Stimulated activated memory B cell treated with anti-CD40 and anti-IgM and Interleukin-4, amounts not matched to agents 10 μg/mL and 1 μg/mL and 100 μg/mL, for 72 hours (primary cell): ENCODE results near the gene SCUBE2.
"Not testable (repeated sequence)": the region's sequence is repeated elsewhere in the genome, so short reads cannot be mapped to it uniquely, and the experiment has no call there.

Experiments used
- ATAC-seq: fragments of 150-1000 bp; cut with Tn5 transposase; 2 replicates; pipeline ENCODE4 v1.10.0; 2021
- H3K27ac Mint-ChIP-seq: one replicate; pipeline ENCODE4 v1.8.0; 2022; ENCODE audit warnings: mild to moderate bottlenecking, mixed read lengths
- H3K27me3 Mint-ChIP-seq: one replicate; pipeline ENCODE4 v1.8.0; 2022; ENCODE audit warnings: mixed read lengths
- H3K36me3 Mint-ChIP-seq: one replicate; pipeline ENCODE4 v1.8.0; 2022; ENCODE audit warnings: mixed read lengths
- H3K4me1 Mint-ChIP-seq: one replicate; pipeline ENCODE4 v1.8.0; 2022; ENCODE audit warnings: mixed read lengths
- H3K4me3 Mint-ChIP-seq: one replicate; pipeline ENCODE4 v1.8.0; 2022; ENCODE audit warnings: mild to moderate bottlenecking, moderate library complexity, mixed read lengths
- H3K9me3 Mint-ChIP-seq: one replicate; pipeline ENCODE4 v1.8.0; 2022; ENCODE audit warnings: mixed read lengths

SCUBE2 gene

GRCh38 chr11:8989453-8989852, 101.9 kb downstream of the SCUBE2 start:
- H3K27me3 Mint-ChIP-seq: peaks cover 15% of the 10 kb centered on the region
- H3K4me3 Mint-ChIP-seq: no peak overlapping the region
- ATAC-seq: no peak
- no peaks in the 10 kb centered on the region for H3K4me1 Mint-ChIP-seq
- no peaks in the 10 kb centered on the region for H3K9me3 Mint-ChIP-seq
- no peak overlapping the region for H3K27ac Mint-ChIP-seq
- no peaks in the 10 kb centered on the region for H3K36me3 Mint-ChIP-seq

- ATAC-seq: no peak
- H3K9me3 Mint-ChIP-seq: no peaks in the 10 kb centered on the region
- H3K4me3 Mint-ChIP-seq: no peak overlapping the region
- no peaks in the 10 kb centered on the region for H3K36me3 Mint-ChIP-seq
- H3K27me3 Mint-ChIP-seq: peaks cover 15% of the 10 kb centered on the region
- H3K4me1 Mint-ChIP-seq: no peaks in the 10 kb centered on the region
- H3K27ac Mint-ChIP-seq: no peak overlapping the region
Measured at GRCh38 chr11:8988329-8989234, 102.8 kb downstream of the SCUBE2 start.

GRCh38 chr11:8987446-8987845, 104.0 kb downstream of the SCUBE2 start:
- Mint-ChIP-seq H3K27ac (no peak overlapping the region), H3K4me1 (no peaks in the 10 kb centered on the region), H3K4me3 (no peak overlapping the region), H3K36me3 (no peaks in the 10 kb centered on the region), H3K27me3 (peaks cover 15% of the 10 kb centered on the region), H3K9me3 (no peaks in the 10 kb centered on the region)
- peak; percentile 34 for ATAC-seq

GRCh38 chr11:8986772-8987171, 104.6 kb downstream of the SCUBE2 start:
- H3K36me3 Mint-ChIP-seq, H3K4me3 Mint-ChIP-seq, H3K9me3 Mint-ChIP-seq, H3K4me1 Mint-ChIP-seq, H3K27ac Mint-ChIP-seq, ATAC-seq: not testable (repeated sequence)
- H3K27me3 Mint-ChIP-seq: peaks cover 15% of the 10 kb centered on the region

DNA sequence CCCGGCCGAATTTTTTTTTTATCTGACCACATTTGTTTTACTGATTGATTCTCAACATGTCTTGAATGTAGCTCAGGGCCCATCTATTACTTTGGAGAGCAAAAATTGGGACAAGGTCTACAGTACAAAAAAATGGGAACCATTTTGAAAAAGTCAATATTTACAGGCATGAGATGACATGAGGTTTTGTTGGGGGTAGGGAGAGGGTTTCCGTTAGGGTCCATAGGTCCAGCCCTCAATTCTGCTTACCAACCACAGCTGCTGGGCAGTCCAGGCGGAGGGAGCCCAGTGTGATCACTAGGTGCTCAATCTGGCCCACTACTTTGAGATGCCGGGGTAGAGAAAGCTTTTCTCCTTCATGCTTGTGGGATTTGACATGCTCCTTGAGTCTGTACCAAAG, 105.9 kb downstream of the SCUBE2 start:
- peaks cover 14% of the 10 kb centered on the region for H3K27me3 Mint-ChIP-seq
- no peak overlapping the region for H3K27ac Mint-ChIP-seq
- ATAC-seq: no peak
- no peak overlapping the region for H3K4me3 Mint-ChIP-seq
- H3K4me1 Mint-ChIP-seq: no peaks in the 10 kb centered on the region
- no peaks in the 10 kb centered on the region for H3K9me3 Mint-ChIP-seq
- H3K36me3 Mint-ChIP-seq: no peaks in the 10 kb centered on the region

- no peak overlapping the region for H3K27ac Mint-ChIP-seq
- no peaks in the 10 kb centered on the region for H3K9me3 Mint-ChIP-seq
- H3K36me3 Mint-ChIP-seq: no peaks in the 10 kb centered on the region
- no peaks in the 10 kb centered on the region for H3K27me3 Mint-ChIP-seq
- no peak for ATAC-seq
- no peaks in the 10 kb centered on the region for H3K4me1 Mint-ChIP-seq
- no peak overlapping the region for H3K4me3 Mint-ChIP-seq
Measured at GRCh38 chr11:8983552-8983951, 107.8 kb downstream of the SCUBE2 start.

DNA sequence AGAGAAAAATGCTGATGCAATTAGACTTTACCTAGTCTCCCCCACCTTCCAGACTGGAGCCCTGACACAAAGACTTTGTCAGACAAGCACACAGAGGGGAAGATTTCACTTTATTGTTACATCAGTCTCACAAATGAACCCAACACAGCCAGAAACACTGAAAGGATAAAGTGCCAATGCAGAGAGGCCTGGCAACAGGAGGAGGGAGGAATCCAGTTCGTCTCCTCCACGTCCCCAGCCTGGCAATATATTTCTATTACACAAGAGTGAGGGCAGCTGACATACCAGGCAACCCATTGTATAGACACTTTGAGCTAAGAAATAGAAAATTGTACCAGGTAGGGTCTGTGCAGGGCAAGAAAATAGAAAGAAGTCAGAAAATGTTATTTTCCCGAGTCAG, 110.9 kb downstream of the SCUBE2 start:
- Mint-ChIP-seq H3K4me3 (no peak overlapping the region), H3K36me3 (no peaks in the 10 kb centered on the region), H3K4me1 (no peaks in the 10 kb centered on the region), H3K27me3 (no peaks in the 10 kb centered on the region), H3K9me3 (no peaks in the 10 kb centered on the region), H3K27ac (no peak overlapping the region)
- ATAC-seq: no peak

DNA sequence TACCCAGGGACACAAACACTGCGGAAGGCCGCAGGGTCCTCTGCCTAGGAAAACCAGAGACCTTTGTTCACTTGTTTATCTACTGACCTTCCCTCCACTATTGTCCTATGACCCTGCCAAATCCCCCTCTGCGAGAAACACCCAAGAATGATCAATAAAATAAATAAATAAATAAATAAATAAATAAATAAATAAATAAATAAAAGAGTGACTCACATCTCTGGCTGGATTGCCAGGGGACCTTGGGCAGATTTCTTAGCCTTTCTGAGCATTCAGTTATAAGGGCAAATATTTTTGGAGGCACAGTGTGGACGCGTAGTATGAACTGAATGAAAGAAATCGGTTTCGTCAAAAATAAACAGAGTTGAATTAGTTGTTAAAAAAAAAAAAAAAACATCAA, 112.0 kb downstream of the SCUBE2 start:
- not testable (repeated sequence) for ATAC-seq, H3K36me3 Mint-ChIP-seq, H3K9me3 Mint-ChIP-seq, H3K4me3 Mint-ChIP-seq, H3K27me3 Mint-ChIP-seq, H3K4me1 Mint-ChIP-seq, H3K27ac Mint-ChIP-seq

DNA sequence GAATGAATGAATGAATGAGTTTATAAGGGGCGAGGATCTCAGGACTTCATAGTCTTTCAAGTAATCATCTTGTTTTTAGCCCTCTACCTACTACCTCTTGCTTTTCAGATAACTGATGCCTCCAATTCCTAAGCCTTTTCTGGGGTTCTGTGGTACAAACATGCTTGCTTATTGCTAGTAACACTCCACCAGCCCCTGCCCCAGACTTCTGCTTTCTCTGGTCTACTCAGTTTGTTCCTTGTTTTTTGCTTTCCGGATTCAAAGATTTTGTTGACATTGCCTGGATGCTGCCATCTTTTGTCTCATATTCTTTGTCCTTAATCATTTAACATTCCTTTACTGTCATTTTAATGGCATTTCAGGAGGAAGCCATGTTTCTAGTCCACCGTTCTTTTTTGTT, 118.3 kb downstream of the SCUBE2 start:
- H3K4me1 Mint-ChIP-seq: no peaks in the 10 kb centered on the region
- no peaks in the 10 kb centered on the region for H3K27me3 Mint-ChIP-seq
- H3K4me3 Mint-ChIP-seq: no peak overlapping the region
- H3K27ac Mint-ChIP-seq: no peak overlapping the region
- no peak for ATAC-seq
- H3K9me3 Mint-ChIP-seq: no peaks in the 10 kb centered on the region
- no peaks in the 10 kb centered on the region for H3K36me3 Mint-ChIP-seq

DNA sequence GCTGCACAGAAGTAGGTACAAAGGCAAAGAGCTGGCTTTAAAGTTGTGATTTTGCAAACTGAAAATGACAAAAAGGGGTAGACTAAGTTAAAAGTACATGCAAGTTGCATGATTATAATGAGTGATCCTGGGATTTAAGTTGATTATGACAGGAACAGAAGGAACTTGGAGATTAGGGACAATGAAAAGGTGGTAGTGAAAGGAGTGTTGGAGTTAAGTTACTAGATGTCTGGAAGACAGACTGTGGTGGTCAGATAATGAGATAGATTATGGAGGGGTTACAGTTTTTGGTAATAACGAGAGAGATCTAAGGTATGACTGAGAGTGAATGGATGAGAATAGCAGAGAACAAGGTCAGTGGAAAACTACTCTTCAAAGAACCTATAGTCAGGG, 119.5 kb downstream of the SCUBE2 start:
- no peaks in the 10 kb centered on the region for H3K27me3 Mint-ChIP-seq
- no peak overlapping the region for H3K27ac Mint-ChIP-seq
- H3K4me1 Mint-ChIP-seq: peaks cover 6% of the 10 kb centered on the region
- H3K36me3 Mint-ChIP-seq: no peaks in the 10 kb centered on the region
- no peak overlapping the region for H3K4me3 Mint-ChIP-seq
- H3K9me3 Mint-ChIP-seq: no peaks in the 10 kb centered on the region
- ATAC-seq: no peak

- no peaks in the 10 kb centered on the region for H3K27me3 Mint-ChIP-seq
Measured at GRCh38 chr11:8971196-8971923, 120.0 kb downstream of the SCUBE2 start.

More at GRCh38 chr11:8971196-8971923, 120.0 kb downstream of the SCUBE2 start:
- ATAC-seq: no peak
- no peak overlapping the region for H3K27ac Mint-ChIP-seq
- H3K36me3 Mint-ChIP-seq: no peaks in the 10 kb centered on the region
- no peak overlapping the region for H3K4me3 Mint-ChIP-seq
- peaks cover 7% of the 10 kb centered on the region for H3K4me1 Mint-ChIP-seq
- no peaks in the 10 kb centered on the region for H3K9me3 Mint-ChIP-seq
